GM19193 (cell line): ENCODE results near the gene FKBP1C.
"Not testable (repeated sequence)": the region's sequence is repeated elsewhere in the genome, so short reads cannot be mapped to it uniquely, and the experiment has no call there.

Experiments used
- POLR2A ChIP-seq: IDR thresholded peaks from 4 replicates; pipeline ENCODE4 v1.6.1; 2011; ENCODE audit not compliant: insufficient read depth, insufficient read length; ENCODE audit errors: extremely low read depth

FKBP1C gene

DNA sequence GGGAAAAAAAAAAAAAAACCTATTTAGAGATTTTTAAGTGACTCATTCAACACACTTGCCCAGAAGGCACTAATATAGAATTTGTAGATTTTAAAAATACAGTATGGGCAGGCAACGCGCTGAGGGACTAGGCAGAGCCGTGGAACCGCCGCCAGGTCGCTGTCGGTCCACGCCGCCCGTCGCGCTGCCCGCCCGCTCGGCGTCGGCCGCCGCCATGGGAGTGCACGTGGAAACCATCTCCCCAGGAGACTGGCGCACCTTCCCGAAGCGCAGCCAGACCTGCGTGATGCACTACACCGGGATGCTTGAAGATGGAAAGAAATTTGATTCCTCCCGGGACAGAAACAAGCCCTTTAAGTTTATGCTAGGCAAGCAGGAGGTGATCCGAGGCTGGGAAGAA is at the start of gene FKBP1C:
Gene FKBP1C, plus strand, starts transcription at position 127 of the 400 bp plus-strand sequence.
- TF ChIP-seq POLR2A = not testable (repeated sequence)

GRCh38 chr6:63174173-63174572 is 37.1 kb upstream of the FKBP1C start:
- TF ChIP-seq POLR2A = no peak

DNA sequence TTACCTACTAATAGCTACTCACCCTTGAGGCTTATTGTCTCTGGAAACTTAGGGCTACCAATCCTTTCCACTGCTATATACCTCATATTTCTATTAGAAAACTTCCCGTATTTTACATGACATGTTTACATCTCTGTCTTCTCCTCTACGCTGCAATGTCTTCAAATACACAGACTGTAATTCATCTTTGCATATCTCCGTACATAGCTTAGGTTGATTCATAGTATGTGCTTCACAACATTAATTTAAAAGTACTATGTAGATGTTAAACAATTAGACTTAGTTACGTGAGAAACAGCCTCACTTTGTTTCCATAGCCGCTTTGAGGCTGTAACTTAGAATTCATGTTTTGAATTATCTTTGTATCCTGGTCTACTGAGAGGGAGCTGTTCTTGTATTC is 35.1 kb upstream of the FKBP1C start:
- no peak for TF ChIP-seq POLR2A

- TF ChIP-seq POLR2A = no peak
Observed at GRCh38 chr6:63180367-63180766, 30.9 kb upstream of the FKBP1C start.

DNA sequence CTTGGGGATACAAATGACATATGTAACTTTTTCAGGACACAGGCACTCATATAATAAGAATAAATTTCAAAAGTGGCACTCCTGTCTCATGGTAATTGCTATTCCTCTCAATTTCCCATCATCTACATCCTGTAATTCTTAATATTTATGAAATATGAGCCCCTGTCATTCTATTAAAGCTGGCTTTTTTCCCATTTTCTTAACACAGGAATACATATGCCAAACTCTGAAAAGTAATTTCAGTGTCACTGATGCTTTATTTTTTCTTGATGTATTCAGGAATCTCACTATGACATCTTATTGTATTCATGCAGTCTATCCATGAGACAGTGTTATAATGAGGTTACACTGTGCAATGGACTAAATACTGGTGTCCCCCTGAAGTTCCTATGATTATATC is 24.3 kb upstream of the FKBP1C start:
- no peak for TF ChIP-seq POLR2A

DNA sequence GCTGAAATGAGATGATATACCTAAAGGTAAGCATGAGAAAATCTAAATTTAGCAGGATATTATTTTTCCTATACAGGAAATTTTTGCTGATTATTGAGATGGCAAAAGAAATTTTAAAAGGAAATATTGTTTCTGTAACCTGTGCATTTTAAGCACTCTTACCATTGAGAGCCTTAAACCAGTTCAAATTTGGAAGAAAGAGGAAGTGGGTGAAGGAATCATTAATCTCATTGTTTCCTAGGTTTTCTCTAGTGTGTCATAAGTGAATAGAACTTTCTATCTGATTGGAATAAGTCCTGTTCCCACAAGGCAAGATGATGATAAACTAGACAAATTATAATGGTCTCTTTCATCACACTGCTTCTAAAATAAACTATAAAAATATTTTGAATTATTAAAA is 22.4 kb upstream of the FKBP1C start:
- no peak for TF ChIP-seq POLR2A

DNA sequence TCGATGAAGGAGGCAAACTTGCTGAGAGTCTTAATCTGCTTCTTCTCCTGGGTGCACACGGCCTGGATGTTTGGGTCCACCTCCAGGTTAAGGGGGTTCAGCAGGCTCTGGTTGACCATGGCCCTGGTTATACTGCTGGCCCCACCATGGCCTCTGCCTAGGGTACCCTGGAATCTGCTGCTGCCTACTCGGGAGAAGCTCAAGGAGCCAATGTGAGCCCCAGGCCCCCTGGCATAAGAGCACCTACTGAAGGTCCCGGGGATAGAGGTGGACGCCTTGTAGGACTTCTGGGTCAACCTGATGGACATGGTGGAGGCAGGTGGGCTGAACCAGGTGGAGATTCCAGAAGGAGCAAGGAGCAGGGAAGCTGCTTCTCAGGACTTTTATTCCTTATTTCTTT is 17.9 kb upstream of the FKBP1C start:
- TF ChIP-seq POLR2A = no peak

GRCh38 chr6:63197741-63198140 is 13.5 kb upstream of the FKBP1C start:
- no peak for TF ChIP-seq POLR2A

DNA sequence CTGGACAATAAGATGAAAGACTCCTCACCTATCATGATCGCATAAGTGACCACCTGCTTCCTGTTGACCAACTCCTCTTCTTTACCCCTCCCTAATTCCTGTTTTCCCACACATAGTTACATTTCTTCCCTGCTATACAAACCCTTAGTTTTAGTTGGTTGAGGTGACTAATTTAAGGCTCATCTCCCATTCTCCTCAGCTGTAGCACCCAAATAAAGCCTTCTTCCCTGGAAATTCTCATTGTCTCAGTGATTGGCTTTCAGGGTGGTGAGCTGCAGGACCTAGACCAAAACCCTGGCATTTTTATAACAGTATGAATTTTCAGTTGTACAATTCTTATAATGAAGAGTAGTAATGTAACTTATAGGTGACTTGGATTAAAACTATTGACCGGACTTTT is 2.1 kb downstream of the FKBP1C start:
- TF ChIP-seq POLR2A = no peak

- no peak for TF ChIP-seq POLR2A
Observed at GRCh38 chr6:63214816-63215215, 3.5 kb downstream of the FKBP1C start.

- no peak for TF ChIP-seq POLR2A
Observed at GRCh38 chr6:63224179-63224578, 12.9 kb downstream of the FKBP1C start.

DNA sequence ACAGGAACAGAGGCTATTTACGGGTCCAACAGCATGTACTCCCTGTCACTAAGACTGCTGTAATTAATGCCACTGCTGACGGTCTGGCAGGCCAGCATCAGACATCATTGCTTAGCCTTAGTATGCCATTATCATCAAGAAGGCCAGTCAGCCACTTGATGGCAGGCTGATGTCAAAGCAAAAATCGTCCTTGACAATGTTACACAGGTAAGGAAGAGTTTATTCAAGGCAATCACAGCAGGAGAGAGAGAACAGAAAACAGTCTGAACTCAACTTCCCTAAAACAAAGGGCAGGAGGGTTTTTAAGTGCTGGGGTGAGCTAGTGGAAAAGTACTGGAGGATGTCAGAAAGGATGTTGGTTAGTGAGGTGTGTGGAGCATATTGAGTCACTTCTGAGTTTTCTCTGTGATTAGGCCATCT is 25.1 kb downstream of the FKBP1C start:
- no peak for TF ChIP-seq POLR2A

DNA sequence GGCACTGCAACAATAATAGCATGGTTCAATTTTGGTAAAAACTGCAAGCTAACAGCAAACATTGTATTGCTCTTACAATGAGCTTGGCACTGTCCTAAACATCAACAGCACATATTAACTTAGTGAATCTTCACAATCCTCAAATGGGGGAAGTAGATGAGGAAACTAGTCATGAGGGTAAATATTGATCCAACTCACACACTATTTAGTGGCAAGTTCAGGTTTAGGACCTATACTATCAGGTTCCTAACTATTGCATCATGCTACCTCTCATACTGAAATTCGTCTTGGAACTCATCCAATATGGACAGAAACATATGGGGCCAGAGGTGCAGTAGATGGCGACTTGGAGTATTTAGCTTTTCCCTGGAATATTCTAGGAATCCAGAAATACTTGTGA is 34.2 kb downstream of the FKBP1C start:
- TF ChIP-seq POLR2A = no peak

DNA sequence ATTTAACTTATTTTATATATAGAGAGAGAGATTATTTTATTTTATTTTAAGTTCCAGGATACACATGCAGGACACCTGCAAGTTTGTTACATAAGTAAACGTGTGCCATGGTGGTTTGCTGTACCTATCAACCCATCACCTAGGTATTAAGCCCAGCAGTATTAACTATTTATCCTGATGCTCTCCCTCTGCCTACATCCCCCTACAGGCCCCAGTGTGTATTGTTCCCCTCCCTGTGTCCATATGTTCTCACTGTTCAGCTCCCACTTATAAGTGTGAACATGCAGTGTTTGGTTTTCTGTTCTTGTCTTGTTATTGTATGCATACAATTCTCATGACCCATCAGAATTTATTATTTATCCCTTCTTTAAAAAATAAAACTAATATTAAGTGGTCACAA is 34.6 kb downstream of the FKBP1C start:
- TF ChIP-seq POLR2A = no peak

- TF ChIP-seq POLR2A = no peak
Observed at GRCh38 chr6:63246581-63246980, 35.3 kb downstream of the FKBP1C start.

DNA sequence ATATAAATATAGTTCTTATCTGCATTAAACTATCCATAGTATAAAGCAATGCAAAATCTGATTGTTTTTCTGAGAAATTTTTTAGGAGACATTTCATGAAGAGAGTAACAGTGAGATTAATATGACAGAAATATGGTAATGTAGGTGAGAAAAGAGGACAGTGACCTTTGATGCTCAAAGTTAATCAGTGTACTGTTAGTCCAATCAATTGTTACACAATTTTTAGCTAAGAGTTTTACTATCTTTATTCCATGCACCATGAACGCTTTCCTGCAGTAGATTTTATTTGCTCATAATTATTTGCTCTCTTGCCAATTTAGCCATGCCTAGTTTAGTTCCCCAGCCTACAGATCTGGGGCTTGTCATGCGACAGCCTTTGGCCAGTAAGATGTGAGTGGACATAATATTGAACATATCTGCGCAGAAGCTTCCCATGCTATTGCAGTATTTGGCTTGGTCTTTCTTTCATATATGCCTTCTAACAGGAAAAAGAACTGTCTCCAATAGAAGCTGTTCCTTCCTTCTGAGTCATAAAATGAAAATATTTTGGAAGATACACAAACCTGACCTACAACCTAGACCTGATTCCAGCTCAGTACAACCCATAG is 38.7 kb downstream of the FKBP1C start:
- no peak for TF ChIP-seq POLR2A

DNA sequence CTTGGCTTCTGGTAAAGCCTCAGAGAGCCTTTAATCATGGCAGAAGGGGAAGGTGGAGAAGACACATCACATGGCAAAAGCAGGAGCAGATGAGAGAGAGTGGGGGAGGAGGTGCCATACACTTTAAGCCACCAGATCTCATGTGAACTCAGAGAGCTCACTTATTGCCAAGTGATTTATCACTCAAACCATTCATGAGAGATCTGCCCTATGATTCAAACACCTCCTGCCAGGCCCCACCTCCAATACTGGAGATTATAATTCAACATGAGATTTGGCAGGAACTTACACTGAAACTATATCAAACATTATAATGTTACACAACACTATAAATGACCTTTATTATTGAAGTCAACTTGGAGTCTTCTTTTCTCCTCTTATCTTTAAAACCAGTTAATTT is 47.9 kb downstream of the FKBP1C start:
- TF ChIP-seq POLR2A = no peak

GRCh38 chr6:63261820-63262219 is 50.6 kb downstream of the FKBP1C start:
- no peak for TF ChIP-seq POLR2A
